HepG2 (cell line): ENCODE results near the gene FAM174C. TPM values are rescaled to one million over a fixed set of nuclear protein-coding genes. Genes with fewer than 3 reads are reported as not detected.

ENCODE experiments used
- ATF2 ChIP-seq: sonication (generic); formaldehyde crosslinking; IDR thresholded peaks from 2 replicates; pipeline ENCODE4 v1.4.0; 2020; ENCODE audit warnings: missing genetic modification reagents
- CENPT ChIP-seq: sonication (generic); formaldehyde crosslinking; IDR thresholded peaks from 2 replicates; pipeline ENCODE4 v1.8.0; 2022; ENCODE audit warnings: low read depth, mild to moderate bottlenecking, moderate library complexity, missing genetic modification reagents
- FOXK2 ChIP-seq: fragments of 450-650 bp; IDR thresholded peaks from 2 replicates; pipeline ENCODE4 v1.6.1; 2016
- HNRNPL ChIP-seq: fragments of 200-400 bp; formaldehyde crosslinking; IDR thresholded peaks from 2 replicates; pipeline ENCODE4 v1.6.1; 2017; ENCODE audit warnings: mild to moderate bottlenecking, low read depth, low read length
- JUN ChIP-seq: sonication (generic); formaldehyde crosslinking; IDR thresholded peaks from 2 replicates; pipeline ENCODE4 v1.4.0; 2020; ENCODE audit warnings: mild to moderate bottlenecking, missing genetic modification reagents
- MEIS2 ChIP-seq: sonication (generic); formaldehyde crosslinking; IDR thresholded peaks from 2 replicates; pipeline ENCODE4 v1.9.0; 2021; ENCODE audit warnings: mild to moderate bottlenecking, missing genetic modification reagents
- NR1H2 ChIP-seq: sonication (generic); formaldehyde crosslinking; IDR thresholded peaks from 2 replicates; pipeline ENCODE4 v1.8.1; 2022; ENCODE audit warnings: low read depth, missing genetic modification reagents, borderline replicate concordance
- PHF8 ChIP-seq: sonication (generic); formaldehyde crosslinking; IDR thresholded peaks from 2 replicates; pipeline ENCODE4 v1.5.0; 2020; ENCODE audit warnings: missing genetic modification reagents
- RAD21 ChIP-seq: fragments of 450-650 bp; formaldehyde crosslinking; IDR thresholded peaks from 2 replicates; pipeline ENCODE4 v1.5.0; 2020; ENCODE audit warnings: mild to moderate bottlenecking
- RFX5 ChIP-seq: IDR thresholded peaks from 2 replicates; pipeline ENCODE4 v1.6.1; 2011; ENCODE audit warnings: low read depth, low read length, improper control_type of control experiment
- SKI ChIP-seq: fragments of 450-650 bp; IDR thresholded peaks from one replicate; pipeline ENCODE4 v1.6.1; 2018; ENCODE audit warnings: mild to moderate bottlenecking; ENCODE audit not compliant: partially characterized antibody
- SOX13 ChIP-seq, 3 experiments: fragments of 450-650 bp in 1 of 3; sonication (generic) in 1 of 3; formaldehyde crosslinking in 1 of 3; IDR thresholded peaks in 2 of 3; conservative IDR thresholded peaks in 1 of 3; 2 replicates each; pipeline versions ENCODE4 v1.5.0 to v1.6.1; 2016 to 2020; ENCODE audit warnings: antibody characterized with exemption in 1 of 3, mild to moderate bottlenecking in 1 of 3, missing compliant biosample characterization in 1 of 3, missing genetic modification reagents in 1 of 3, moderate library complexity in 1 of 3
- SYNCRIP ChIP-seq: fragments of 200-400 bp; formaldehyde crosslinking; IDR thresholded peaks from 2 replicates; pipeline ENCODE4 v1.6.1; 2018; ENCODE audit warnings: mild to moderate bottlenecking, low read depth, low read length; ENCODE audit not compliant: insufficient read depth
- TCF7L2 ChIP-seq: IDR thresholded peaks from 2 replicates; pipeline ENCODE4 v1.6.1; 2011; ENCODE audit warnings: mild to moderate bottlenecking, low read depth, low read length, moderate library complexity
- ZFY ChIP-seq: sonication (generic); formaldehyde crosslinking; IDR thresholded peaks from 2 replicates; pipeline ENCODE4 v1.4.0; 2020; ENCODE audit warnings: missing genetic modification reagents
- ZHX2 ChIP-seq, 2 experiments: sonication (generic) in 1 of 2; formaldehyde crosslinking in 1 of 2; IDR thresholded peaks; 2 replicates each; pipeline versions ENCODE4 v1.6.1 to v1.9.0; 2014 to 2022; ENCODE audit warnings: antibody characterized with exemption in 1 of 2, borderline replicate concordance in 1 of 2, inconsistent platforms in 1 of 2, low read depth in 1 of 2, missing genetic modification reagents in 1 of 2
- ZNF672 ChIP-seq: sonication (generic); formaldehyde crosslinking; IDR thresholded peaks from 2 replicates; pipeline ENCODE4 v1.8.1; 2022; ENCODE audit warnings: missing genetic modification reagents
- ZNF770 ChIP-seq: sonication (generic); formaldehyde crosslinking; IDR thresholded peaks from 2 replicates; pipeline ENCODE4 v1.5.0; 2020; ENCODE audit warnings: mild to moderate bottlenecking, missing genetic modification reagents
- polyA plus RNA-seq, 8 experiments: library from polyadenylated mRNA; depleted of rRNA in 3 of 8; stranded (reverse) in 7 of 8; unstranded in 1 of 8; fragments of >200 nt; fragmentation: Illumina TruSeq in 4 of 8; extraction: Trizol in 4 of 8; gene quantifications; 2 replicates each; pipeline versions ENCODE4 v1.2.1 to v1.2.3, GENCODE V29; 2011 to 2016; ENCODE audit warnings: low read depth in 4 of 8, missing spikeins in 1 of 8, mixed read lengths in 1 of 8; ENCODE audit not compliant: insufficient read depth in 1 of 8
- total RNA-seq, 5 experiments: library from RNA; depleted of rRNA; stranded (reverse); fragments of >200 nt; fragmentation: Illumina TruSeq; extraction: Trizol; gene quantifications; 2 replicates each; pipeline ENCODE4 v1.2.3, GENCODE V29; 2016; ENCODE audit warnings: low read depth in 1 of 5

FAM174C gene
- total and polyA plus RNA-seq, 2 of the 13 experiments (the other 11 are each of a cell fraction or from before 2014, with no cell fraction given) = 19.5 to 31.3 TPM

GRCh38 chr19:1239796-1240737 is 35.3 kb upstream of the FAM174C start (continued):
- TF ChIP-seq ZHX2 (IDR thresholded peaks at IDR 0.05; ENCODE audit: low read depth) (peak; percentile 92), ZHX2 (CRISPR knock-in tag; IDR thresholded peaks at IDR 0.05; ENCODE audit: borderline replicate concordance) (no peak), SKI (peak; percentile 65), CENPT (CRISPR knock-in tag) (peak; percentile 40; the same call in 1 of the 2 replicates), HNRNPL (0 out of 2 replicates have a peak, but pooled peaks have one; percentile 29), PHF8 (CRISPR knock-in tag) (peak; percentile 35; the same call in 1 of the 2 replicates), ATF2 (peak; percentile 91), RFX5 (peak; percentile 61; the same call in 1 of the 2 replicates), SOX13 (IDR thresholded peaks at IDR 0.05) (no peak), SOX13 (CRISPR knock-in tag; conservative IDR thresholded peaks at IDR 0.05 in 1 of 2, IDR thresholded peaks at IDR 0.05 in 1 of 2) (0 out of 4 replicates have a peak, but pooled peaks of 1 of the 2 experiments have one; percentile 6), ZFY (CRISPR knock-in tag) (peak; percentile 23; the same call in 1 of the 2 replicates), ZNF770 (CRISPR knock-in tag) (peak; percentile 51), JUN (CRISPR knock-in tag) (peak; percentile 70; the same call in 1 of the 2 replicates), SYNCRIP (no peak), RAD21 (CRISPR knock-in tag) (peak; percentile 99), FOXK2 (no peak), NR1H2 (CRISPR knock-in tag) (0 out of 2 replicates have a peak, but pooled peaks have one; percentile 68), ZNF672 (no peak), TCF7L2 (no peak), MEIS2 (CRISPR knock-in tag) (0 out of 2 replicates have a peak, but pooled peaks have one; percentile 29)
